NCI-H748 treated with DMSO at 0.1 percent for 48 hours (cell line): ENCODE data around the gene ARHGEF2.

Experiments
- DNase-seq: peaks from one replicate; lab custom pipeline; 2025; lab: John Stamatoyannopoulos, UW

The ARHGEF2 gene

DNA sequence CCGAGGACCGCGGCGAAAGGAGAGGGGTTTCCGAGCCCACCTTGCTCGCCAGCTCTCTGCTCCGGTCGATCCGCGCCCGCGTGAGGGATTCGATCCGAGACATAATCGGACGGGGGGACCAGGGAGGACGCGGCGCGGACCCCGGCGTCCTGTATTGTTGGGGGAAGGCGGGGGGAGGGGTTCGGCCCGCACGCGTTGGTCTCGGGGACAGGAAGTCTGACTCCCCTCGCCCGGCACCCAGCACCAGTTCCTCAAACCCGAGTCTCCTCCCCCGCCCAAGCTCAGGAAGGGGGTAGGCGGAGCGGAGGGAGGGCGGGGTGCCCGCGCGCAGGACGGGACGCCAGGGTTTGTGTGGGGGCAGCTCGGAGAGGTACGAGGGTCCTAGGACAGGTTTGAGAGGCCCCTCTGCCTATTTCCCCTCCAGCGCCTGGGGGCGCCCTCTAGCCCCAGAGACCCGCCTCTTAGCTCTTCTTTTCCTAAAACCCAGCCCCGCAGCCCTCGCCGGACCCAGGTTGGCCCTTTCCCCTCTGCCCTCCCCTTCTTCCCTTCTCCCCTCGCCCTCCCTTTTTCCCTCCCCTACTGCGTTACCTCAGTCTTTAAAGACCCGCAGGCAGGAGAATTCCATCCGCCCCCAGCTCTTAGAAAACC, at the start of gene ARHGEF2:
ARHGEF2 (minus strand) TSS at position 223 of the 648 bp plus-strand sequence; CDS start at position 103, 120 bp downstream.
- no peak for DNase-seq

DNA sequence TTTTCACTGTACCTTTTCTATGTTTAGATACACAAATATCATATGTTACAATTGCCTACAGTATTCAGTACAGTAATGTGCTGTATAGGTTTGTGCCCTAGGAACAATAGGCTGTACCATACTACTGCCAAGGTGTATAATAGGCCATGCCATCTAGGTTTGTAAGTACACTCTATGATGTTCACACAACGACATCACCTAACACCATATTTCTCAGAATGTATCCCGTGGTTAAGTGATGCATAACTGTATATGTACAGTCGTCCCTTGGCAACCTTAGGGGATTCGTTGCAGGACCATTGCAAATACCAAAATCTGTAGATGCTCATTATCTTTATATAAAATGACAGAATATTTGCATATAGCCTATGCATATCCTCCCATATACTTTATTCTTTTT, 48.2 kb upstream of the ARHGEF2 start:
- no peak for DNase-seq

DNA sequence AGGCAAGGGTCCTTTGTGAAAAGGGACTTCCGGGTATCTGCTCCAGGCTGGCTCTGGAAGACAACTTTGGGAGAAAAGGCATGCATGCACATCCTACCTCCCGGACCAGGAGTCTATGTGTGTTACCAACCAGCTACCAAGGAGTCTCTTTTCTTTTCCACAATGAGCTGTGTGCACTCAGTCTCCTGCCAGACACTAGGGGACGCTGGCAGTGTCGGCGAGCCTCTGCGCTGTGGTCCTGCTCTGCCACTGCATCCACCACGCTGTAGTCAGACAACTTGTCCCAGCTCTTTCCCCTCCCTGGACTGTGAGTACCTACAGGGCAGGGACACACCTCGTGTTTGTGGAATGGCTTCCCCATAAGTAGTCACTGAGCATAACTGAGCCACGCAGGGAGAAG, 47.5 kb upstream of the ARHGEF2 start:
- no peak for DNase-seq

DNA sequence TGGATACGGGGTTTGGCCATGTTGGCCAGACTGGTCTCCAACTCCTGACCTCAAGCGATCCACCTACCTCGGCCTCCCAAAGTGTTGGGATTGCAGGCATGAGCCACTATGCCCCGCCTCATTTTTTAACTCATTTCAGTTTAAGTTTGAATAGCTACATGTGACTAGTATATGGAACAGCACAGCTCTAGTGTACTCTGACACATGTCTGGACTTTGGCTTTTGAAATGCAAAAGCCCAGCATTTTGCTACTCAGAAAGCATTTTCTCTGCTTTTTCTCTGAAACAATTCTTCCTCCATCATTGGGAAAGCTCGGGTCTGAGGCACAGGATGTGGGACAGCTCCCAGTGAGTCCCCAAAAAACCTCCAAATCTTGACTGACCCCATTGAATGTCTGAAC, 46.5 kb upstream of the ARHGEF2 start:
- DNase-seq: no peak

DNA sequence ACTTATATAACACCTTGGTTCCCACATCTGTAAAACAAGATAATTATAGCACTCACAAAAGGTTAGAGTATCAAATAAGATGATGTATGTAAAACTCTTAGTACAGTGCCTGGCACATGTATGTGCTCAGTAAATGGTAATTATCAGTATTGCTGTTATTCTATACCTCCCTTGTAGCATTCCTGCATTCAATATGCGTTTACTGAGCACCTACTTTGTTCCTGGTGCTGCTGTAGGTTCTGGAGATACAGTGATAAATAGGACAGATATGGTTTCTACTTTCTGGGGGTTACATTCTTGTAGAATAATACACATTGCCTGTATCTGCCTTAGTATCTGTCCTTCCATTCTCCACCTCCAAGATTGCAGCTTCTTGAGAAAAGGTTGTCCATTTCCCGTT, 43.6 kb upstream of the ARHGEF2 start:
- no peak for DNase-seq

DNA sequence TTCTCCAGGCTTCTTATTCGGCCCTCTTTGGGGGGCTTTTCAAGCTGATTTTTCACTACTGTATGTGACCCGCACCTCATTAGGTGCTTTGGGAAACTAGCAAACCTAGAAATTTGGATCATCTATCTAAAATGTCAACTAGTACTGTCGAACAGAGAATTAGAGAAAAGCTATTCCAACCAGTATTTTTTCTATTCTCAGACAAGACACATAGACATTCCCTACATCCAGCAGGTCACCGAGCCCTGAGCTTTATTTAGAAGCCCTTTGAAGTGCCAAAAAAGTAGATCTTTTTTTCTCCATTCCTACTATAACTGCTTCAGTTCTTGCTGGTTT, 42.7 kb upstream of the ARHGEF2 start:
- no peak for DNase-seq

DNA sequence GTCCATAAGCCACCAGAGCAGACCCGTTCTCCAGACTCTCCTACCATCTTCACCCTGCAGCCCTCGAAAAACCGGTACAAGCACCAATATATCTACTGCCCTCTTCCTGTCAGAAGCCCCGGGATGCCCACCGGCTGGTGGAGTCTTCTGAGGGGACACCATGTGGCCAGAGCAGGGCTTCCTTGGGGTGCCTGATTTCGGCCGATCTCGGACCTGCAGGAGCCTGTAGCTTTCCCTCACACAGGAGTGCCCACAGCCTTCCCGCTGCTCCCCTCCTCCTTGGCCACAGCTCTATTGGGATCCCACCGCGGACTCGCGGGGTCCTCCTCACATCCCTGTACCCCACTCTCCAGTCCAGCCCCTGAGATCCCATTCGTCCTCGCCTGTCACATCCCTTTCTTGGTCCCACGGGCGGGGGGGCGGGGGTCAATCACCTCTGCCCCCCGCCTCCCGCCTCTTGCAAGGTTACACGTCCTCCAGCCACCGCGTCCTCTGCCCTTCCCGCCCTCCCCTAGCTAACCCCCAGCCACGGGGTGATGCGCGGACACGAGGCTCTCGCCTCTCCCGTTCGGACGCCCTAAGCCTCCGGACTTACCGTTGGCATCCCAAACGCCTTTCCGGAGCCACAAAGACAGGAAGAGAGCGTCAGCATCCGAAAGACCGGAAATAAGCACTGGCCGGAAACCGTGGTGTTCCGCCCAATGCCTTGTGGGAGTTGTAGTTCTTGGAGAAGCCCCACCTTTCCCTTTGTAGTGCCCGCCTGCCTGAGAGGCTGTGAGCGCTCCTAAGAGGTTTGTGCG, 42.1 kb upstream of the ARHGEF2 start, which contains the start of gene SSR2:
SSR2 (minus strand) TSS at position 659 of the 800 bp plus-strand sequence. CDS start 784 bp downstream, outside the sequence.
- DNase-seq: peak; percentile 88

DNA sequence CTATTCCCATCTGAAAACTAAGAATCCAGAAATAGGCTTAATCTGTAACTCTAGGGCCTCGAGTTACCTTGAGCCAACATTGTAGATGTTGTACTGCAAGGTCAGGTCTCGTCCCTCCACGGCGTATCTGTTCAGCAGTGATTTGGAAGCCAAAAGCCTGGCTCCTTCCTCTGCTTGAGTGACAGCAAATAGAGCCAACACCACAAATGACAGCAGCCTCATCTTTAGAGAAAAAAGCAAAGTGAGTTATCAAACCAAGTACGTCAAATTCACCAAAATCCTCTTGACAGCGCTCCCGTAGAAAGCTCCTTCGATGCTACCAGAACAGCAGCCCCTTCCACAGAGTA, 41.6 kb upstream of the ARHGEF2 start:
- DNase-seq: no peak

DNA sequence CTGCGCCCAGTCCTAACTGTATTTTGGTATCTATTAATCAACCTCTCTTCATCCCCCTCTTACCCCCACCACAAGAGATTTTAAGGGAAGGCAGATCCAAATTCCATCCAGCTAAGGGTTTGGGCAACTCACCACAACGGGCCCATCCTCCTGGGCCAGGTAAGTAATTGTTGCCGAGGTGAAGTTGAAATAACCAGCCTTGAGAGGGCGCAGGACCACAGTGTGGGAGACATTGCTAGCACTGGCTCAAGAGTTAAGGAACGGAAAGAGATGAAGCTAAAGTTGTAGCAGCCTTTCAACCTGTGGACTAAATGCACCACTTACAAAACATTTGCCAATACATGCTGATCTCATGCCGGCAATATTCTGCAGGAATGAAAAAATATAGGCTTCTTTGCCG, 36.5 kb upstream of the ARHGEF2 start:
- DNase-seq: no peak

DNA sequence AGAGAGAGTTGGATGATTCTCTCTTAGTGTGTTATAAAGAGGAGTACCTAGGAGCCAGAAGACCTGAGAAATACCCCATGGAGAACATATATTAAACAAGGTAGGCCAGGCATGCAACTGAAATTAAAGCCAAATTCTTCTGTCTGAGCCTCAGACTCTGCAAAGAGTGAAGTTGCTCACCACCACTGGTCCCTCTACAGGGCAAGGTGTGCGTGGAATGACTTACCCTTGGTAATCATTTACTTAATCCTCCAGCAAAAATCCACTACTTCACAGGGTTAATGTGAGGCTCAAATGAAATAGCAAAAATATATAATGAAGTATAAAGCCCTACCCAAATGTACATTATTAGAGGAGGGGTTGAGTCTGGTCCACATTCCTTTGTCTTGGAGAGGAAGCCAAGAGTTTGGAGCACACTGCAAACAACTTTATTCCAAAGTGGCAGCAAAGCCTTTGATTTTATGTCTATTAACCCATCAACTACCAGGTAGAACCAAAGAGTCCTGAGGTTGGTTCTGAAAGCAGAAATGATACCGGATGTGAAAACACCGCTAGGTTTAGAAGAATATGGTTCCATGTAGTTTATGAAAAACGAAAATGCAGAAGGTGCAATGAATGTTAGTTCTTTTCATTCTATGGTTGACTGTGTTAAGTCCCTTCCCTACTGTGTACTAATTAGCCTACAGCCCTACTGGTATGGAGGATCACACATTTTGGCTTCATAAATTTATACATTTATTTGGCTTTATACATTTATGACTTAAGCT, 33.9 kb upstream of the ARHGEF2 start:
- no peak for DNase-seq

DNA sequence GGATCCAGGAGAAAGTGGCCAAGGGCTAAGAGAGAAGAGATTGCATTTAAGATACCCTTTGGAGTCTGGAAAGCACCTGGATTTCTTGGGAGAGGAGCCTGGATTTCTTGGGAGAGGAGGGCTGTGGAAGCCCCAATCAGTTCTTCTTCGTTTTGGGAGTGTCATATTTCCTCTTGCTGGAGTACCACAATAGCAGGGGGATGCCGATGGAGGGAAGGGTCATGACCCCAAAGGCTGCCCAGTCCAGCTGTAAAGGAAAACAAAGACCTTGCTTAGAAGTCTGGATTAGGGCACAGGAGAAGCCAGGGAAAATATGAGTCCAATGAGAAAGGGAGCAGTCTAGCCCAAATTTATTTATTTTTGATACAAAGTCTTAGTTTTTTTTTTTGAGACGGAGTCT, 31.1 kb upstream of the ARHGEF2 start:
- DNase-seq: no peak

DNA sequence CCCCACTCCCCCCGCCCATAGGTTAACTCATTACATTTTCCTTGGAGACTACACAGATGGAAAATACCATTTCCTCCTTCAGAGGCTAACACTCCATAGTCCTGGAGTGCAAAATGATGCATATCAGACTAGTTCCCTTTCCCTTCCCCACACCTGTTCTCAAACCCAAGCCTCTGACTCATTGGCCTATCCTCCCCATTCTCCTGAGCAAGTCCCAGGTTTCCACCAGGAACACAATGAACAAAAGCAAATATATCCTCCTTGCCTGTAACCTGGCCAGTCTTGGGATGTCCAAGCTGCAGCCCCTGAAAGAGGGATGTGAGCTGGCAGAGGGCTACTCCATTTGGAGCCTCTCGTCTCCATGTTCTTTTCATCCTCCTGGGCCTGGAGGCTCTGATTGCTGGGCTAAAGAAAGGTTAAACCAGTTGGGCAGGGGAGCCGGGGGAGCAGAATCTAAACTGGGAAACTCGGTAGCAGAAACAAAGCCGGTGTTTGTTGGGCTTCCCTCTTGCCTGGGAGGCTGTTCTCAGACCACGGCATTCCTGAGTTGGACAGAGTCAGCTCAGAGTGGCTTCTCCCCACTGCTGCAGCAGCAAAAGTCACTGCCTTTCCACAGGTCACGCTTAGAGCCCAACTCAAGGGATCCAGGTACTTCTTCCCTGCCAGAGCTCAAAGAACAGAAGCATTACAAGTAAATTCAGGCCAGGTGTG, 28.5 kb upstream of the ARHGEF2 start:
- no peak for DNase-seq

DNA sequence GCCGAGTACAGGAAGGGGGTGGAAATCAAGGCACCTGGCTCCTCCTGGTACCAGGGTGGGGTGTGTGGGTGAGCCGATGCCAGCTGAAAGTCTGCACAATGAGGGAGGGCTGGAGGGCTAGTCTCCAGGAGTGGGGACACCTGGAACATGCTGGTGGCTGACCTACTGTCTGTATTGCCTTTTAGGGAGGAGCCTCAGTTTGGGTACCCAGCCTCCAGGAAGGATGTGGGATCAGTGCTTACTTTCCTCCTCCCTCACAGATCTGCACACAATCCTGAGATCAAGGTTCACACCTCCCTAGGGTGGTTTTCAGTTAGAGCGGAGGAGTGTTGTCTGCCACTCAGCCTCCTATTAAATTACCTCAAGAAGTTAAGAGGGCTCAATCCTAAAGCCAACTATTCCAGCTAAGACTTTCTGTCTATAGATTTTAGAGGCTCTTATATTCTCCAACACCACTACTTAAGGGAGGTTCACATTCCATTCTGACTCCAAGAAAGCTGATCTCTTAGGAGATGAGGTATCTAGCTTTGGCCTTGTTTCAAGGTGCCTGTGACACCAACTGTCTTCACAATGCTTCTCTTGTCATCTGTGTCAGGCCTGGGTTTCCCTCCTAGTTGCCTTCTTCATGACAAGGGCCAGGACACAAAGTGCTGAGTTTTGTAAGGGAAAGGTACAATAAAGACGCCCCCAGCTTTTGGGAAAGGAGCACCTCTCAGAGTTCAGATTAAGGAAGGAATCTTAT, 26.7 kb upstream of the ARHGEF2 start:
- no peak for DNase-seq

DNA sequence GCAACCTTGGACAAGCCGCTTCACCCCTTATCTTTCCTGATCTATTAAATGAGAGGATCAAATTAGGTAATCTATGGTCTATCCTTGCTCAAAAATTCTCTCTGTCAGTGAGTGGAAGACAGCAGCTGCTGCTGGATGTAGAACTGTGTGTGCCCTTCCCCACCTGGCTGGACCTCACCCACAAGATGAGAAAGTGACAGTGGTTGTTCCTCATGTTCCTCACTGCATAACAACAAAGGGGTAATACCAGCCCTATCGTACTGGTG, 25.5 kb upstream of the ARHGEF2 start:
- no peak for DNase-seq

DNA sequence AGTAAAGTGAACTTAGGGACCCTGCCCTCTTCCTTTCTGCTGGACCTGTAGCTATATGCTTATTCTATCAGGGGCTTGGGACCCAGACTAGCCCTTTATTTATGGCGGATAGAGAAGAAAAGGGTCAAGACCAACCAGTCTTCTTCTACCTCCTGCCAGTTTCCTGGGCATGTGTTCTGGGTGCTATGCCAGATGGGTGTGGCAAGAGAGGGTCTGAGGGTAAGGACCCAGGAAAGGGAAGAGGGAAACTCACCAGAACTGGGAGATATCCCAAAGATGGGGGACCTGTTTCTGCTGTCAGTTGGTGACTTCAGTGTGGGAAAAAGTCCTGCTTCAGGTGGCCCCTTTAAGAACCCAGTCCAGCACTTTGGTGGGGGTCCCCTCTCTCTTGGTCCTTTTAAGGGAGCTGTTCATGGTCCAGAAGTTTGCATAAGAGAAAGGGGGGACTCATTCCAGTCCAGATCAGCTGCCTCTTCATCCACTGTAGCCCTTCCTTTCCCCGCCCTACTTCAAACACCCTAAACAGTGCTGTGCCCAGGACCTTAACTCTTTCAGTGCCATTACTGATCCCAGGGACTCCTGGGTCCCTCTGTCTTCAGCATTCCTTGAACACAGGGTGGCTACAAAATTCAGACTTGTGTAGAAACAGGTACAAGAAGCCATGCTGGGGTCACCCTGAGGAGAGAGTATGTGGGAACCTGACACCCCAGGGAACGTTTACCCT, 24.0 kb upstream of the ARHGEF2 start:
- DNase-seq: no peak

DNA sequence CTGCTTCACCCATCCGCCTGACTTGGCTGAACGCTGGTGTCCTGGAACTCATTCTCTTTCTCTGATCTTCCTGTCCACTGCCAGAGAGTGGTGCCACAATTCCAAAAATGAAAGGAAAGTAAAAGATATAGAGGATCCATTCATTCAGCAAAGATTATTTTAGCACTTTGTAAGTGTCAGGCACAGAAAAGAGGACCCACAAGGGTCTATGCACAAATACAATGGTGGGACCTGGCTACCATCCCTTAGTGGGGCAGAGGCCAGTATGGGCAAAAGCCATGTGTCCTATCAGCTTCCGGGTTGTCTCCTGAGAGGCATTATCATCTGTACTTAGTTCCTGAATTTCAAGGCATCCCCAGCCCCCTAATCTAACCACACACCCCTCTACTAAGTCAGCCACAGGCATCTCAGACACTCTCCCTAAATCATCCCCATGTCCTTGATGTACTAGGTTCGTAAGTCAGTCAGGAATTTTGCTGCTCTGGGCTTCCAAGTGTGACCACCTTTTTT, 23.4 kb upstream of the ARHGEF2 start:
- DNase-seq: no peak

DNA sequence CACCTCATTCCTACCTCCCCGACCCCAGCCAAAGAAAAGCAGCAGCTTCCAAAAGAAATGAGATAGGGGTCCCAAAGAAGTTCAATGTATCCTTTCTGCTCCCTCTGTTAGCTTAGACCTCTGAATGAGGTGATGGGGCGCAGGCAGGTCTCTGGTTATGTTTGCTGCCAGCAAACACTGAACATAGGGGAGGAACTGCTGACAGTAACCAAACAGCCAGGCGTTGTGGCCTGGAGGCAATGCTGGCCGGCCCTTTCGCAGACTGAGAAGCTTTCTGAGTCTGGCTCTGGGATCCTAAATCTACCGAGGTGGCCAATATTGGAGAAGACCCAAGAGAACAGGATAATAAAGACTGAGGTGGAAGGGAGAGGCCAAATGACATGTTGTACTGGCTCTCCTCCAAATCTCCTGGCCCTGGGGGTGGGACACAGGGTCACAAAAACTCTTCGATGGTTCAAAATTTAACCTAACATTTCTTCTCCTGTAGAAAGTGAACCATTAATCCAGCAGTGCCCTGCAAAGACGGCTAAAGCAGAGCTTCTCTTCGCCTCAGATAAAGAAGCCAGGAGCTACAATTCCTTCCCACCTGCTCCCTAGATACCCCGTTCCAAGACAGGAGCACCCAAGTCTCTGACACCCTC, 22.8 kb upstream of the ARHGEF2 start:
- no peak for DNase-seq

DNA sequence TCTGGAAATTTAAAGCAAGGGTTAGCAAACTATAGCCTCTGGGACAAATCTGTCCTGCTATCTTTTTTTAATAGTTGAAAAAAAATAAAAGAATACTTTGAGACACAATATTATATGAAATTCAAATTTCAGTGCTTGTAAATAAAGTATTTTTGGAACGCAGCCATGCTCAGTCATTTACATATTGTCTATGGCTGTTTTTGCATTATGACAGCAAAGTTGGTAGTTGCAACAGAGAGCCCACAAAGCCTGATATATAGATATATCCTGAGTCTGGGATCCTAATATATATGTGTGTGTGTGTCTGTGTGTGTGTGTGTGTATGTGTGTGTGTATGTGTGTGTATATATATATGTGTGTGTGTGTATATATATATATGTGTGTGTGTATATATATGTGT, 21.6 kb upstream of the ARHGEF2 start:
- no peak for DNase-seq

DNA sequence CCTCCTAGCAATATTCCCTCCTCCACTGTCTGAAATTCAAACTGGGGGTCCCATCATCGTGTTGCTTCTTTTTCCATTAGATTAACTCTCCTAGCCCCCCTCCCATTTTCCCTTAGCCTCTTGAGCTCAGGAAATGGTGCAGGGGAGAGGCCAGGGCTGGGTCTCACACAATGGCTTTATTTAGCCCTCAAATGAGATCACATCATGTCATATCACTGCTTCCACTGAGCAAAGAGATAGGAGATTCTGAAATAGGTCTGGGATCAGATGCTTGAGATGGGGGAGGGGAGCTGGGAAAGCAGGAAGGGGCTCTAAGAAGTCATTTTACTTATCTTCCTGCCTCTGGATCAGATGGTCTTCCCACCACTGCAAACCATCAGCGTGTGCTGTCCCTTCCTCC, 17.8 kb upstream of the ARHGEF2 start:
- no peak for DNase-seq

DNA sequence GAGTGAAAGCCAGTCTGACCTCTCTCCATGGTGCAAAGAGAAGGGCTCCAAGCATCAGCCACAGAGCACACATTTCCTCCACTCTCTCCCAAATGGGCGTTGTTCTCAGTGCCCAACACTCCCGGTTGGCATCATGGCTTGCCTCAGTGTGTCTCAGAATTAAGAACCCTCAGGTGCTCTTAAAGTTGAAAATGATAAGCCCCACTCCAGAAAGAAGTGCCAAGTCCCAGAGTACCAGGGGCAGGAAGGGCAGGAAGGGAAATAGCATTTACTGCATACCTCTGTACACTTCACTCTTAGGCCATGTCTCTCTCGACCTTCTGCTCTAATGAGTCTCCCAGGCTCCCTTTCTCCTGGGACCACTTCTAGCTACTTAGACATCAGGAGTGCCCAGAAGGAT, 15.2 kb upstream of the ARHGEF2 start:
- no peak for DNase-seq
